Right lobe of liver (tissue), 4 donors: ENCODE results near the gene SOX12.

Source experiments
- CTCF ChIP-seq, 4 donors: fragments of 200-600 bp in 3 of 4; fragments of 450-650 bp in 1 of 4; IDR thresholded peaks; one replicate each; pipeline versions ENCODE4 v1.5.1 to v1.8.0; 2016 to 2022; ENCODE audit warnings: antibody characterized with exemption in 4 of 4, mild to moderate bottlenecking in 2 of 4
- POLR2A ChIP-seq: fragments of 450-650 bp; IDR thresholded peaks from one replicate; pipeline ENCODE4 v1.6.1; 2017; ENCODE audit warnings: antibody characterized with exemption, mild to moderate bottlenecking
- donor health status: DM: no; HTN: no; CAD: no.
- donor health status: DM: no; HTN: no; CAD: no.
- donor health status: DM: no; HTN: yes; CAD: no.

DNA sequence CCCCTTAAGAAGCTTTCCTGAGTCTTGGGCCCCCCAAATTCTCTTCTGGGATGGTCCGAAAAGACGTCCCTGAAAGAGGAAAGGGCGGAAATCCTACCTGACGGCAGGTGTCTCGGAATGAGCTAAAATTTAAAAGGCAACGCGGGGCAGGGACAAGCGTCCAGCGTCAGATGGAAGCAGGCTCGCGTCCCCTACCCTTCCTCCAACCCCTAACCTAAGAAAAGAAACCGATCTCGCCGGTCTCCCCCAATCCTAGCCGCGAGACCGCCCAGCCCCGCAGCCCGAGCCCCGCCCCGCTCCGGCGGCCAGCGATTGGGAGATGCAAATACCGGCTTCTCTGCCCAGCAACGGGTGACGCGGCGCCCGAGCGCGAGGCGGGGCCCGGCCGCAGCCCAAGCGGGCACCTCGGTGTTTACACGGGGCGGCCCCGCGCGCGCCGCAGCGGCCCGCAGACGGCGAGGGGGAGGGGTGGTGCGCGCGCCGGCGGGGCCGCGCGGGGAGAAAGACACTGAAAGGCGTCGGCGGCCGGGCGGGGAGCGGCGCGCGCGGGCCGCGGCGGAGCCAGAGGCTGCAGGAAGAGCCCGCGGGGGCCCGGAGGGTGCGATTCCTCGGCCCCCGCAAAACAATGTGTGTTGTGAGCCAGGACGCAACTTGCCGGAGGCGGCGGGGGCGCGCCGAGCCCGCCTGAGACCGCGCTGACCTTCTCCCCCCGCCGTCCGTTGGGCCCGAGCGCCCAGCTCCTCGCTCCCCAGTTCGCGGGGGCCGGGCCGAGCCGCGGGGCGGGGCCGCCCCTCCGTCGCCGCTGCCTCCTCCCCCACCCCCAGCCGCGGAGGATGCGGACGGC is at the start of gene SOX12:
- TF ChIP-seq CTCF (IDR thresholded peaks at IDR 0.05): no peak
- TF ChIP-seq POLR2A: peak; percentile 64
